Activated CD4-positive, alpha-beta T cell treated with anti-CD3 and anti-CD28 coated beads, Interleukin-2, Interleukin-4, amounts not matched to agents 100 ng/mL and 50 ng/mL, durations not matched to agents 16 hours and 8 hours (primary cell): ENCODE data around the gene SIRPD.
"Not testable (repeated sequence)": the region's sequence is repeated elsewhere in the genome, so short reads cannot be mapped to it uniquely, and the experiment has no call there.

ENCODE experiments used
- DNase-seq: peaks from one replicate; pipeline ENCODE4 v3.0.0-alpha.2; 2020; ENCODE audit warnings: low spot score

SIRPD gene

DNA sequence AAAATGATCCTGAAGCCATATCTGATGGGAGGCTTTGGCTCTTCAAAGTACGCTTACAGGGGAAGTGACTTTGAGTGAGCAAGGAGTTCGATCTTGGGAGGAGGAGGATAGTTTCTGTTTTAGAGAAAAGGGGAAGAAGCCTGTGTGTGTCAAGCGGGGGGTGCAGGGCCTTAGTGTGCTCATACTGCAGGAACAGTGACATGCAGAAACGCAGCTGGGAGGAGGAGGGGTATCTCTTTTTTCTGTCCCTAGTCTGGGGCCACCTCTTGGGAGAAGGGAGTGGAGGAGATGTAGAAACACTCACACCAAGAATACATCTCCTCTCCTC, 19.8 kb downstream of the SIRPD start:
- no peak for DNase-seq

DNA sequence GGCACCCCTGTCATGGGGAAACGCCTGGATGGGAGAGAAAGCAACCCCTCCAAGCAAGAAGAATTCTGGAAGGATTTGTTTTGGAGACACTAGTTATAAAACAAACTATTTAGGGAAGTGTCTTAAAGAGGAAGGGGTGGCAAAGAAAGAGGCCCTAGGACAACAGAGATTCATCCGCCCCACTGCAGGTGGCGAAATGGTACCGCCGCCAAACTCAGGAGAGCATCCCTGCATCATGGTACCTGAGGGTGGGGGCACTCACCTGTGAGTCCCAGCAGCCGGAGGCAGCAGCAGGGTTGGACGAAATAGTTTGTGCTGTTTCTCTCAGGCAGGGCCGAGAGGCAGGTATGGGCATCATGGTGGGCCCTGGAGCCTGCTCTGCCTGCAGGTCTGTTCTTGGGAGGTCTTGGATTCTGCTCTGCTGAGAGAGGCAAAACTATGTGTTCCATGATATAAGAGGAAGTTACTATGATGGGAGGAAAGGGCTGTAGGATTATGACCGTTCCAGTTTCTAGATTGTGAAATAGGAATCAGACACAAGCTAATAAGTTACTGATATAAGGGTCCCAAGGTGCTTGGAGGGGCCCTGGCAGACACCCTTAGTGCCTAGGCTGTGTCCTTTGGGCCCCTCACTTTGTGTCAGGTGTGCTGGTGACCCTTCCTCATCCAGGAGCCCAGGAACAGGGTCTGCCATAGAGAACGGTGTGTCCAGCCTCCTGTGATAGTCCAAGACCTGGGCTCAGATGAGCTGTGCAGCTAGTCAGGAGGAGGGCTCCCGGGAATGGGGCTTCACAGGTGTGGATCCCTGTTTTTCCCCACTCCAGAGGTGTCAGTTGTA, 20.4 kb downstream of the SIRPD start:
- no peak for DNase-seq

DNA sequence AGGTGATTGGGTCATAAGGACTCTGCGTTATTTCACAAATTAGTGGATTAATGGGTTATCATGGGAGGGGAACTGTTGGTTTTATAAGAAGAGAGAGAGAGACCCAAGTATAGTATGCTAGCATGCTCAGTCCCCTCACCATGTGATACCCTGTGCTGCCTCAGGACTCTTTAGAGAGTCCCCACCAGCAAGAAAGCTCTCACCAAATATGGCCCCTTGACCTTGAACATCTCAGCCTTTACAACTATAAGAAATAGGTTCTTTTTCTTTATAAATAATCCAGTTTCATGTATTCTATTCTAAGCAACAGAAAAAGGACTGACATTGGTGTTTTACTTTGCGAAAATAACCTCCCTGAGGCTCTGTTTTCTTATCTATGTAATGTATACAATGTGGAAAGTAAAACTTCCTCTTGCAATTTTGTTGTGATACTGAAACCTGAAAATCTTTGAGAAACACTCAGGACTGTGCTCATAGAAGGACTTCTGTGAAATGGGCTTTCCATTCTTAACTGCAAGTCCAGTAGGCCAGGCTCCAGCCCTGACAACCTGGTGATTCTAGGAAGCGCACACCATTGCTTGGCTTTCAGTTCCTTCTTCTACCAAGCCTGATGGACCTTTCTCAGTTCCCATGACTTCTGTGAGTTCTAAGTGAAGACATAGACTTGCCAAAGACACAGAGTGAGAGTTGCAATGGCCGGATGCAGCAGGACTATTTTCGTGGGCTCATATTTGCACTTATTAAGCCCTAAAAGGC, 21.9 kb downstream of the SIRPD start:
- DNase-seq, result no peak

DNA sequence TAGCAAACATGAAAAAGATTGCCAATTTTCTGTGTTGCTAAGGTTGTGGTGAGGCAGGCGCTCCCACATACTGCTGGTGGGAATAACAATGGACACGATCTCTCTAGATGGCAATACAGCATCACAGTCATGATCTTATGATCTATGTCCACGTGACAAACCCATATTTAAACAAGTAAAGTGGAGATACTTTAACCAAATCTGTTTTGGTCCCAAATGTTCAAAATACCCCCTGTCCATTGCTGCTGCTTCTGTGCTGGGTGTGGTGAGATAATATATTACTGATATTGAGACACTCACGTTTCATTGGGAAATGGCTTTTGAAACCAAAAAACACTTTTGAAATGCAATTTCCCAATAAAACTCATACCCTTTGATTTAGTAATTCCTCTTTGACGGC, 23.0 kb downstream of the SIRPD start:
- no peak for DNase-seq

DNA sequence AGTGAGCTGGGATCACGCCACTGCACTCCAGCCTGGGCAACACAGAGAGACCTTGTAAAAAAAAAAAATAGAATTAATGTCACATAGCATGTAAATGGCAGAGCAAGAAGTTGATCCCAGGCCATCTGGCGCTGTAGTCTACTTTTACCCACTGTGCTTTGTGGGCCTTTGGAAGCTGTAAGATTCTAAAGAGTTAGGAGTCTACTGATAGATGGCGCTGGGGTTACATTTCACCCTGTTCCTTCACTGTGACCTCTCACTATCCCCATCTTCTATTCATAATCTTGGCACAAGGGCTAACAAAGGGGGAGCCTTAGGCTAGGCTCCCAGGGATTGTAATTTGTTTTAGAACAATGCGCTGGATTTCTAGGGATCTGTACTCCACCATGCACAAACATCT, 24.4 kb downstream of the SIRPD start:
- no peak for DNase-seq

DNA sequence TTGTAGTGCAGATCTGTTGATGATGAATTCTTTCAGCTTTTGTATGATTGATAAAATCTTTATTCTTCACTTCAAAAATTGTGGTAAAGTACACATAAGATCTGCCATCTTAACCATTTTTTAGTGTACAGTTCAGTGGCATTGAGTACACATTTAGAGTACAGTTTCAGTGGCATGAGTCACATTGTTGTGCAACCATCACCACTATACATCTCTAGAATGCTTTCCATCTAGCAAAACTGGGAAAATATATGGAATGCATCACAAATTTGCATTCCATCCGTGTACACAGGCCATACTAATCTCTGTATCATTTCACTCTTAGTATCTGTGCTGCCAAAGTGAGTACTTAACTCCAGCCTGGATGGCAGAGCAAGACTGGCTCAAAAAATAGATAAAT, 28.7 kb downstream of the SIRPD start:
- no peak for DNase-seq

DNA sequence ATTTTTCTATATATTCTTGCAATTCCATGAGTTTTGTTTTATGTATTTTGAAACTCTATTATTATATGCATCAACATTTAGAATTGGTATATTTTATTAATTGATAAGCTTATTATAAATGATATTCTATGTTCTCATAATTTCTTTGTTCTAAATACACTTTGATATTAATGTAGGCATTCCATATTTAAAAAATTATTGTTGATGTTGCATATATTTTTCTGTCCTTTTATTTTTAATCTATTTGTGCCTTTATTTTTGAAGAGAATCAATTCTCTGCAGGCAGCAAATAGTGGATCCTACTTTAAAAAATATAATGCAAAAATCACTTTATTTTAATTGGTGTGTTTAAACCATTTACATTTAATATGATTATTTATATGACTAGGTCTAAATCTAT, 29.6 kb downstream of the SIRPD start:
- no peak for DNase-seq

DNA sequence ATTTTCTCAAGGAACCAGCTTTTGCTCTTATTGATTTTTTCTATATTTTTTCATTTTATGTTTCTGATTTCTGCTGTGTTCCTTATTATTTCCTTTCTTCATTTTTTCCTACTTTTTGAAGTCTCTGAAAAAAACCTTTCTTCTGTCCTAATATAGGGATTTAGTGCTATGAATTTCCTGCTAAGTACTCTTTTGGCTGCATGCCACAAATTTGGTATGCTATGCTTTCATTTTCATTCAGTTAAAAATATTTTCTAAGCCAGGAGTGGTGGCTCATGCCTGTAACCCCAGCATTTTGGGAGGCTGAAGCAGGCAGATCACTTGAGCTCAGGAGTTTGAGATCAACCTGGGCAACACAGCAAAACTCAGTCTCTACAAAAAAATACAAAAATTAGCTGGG, 30.6 kb downstream of the SIRPD start:
- no peak for DNase-seq

DNA sequence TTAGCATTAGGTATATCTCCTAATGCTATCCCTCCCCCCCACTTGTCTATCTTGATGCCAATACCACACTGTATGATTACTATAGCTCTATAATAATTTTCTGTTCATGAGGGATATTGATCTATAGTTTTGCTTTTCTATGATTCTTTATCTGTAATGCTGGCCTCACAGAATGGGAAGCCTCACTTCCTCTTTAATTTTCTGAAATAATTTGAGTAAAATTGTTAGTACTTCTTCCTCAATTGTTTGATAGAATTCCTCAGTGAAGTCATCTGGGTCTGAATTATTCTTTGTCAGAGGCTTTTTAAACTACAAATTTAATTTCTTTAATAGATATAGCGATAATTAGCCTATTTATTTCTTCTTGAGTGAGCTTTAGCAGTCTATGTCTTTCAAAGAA, 31.2 kb downstream of the SIRPD start:
- DNase-seq, result no peak

DNA sequence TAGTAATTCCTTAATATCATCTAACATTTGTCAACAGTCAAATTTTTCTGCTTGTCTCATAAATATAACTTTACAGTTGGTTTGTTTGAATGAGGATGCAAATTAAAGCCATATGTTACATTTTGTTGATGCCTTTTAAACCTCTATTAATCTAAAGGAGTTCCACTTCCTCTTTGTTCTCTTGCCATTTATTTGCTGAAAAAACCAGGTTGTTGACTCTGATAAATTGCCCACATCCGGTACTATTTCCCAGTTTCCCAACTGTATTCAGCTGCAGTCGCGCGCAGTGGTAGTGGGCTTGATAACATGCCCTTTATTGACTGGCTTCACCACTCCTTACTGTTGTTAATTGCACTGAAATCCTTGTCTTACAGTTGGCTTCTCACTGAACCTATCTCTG, 33.5 kb downstream of the SIRPD start:
- DNase-seq, result no peak

DNA sequence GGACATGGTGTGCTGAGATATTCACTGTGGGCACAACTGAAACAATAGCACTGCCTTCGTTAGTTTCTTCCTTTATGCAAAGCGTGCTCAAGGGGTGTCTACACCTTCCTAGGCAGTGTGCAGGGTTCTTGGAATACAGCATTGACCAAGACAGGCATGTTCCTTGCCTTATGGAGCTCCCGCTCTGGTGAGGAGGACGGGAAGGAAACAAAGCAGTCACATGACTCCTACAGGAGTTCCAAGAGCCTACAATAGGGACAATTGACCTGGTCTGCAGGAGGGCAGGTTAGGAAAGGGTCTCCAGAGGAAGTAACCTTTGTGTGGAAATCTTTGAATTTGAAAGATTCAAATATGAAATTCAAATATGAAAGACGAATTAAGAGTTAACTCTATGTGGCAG, 40.5 kb downstream of the SIRPD start:
- DNase-seq, result no peak

DNA sequence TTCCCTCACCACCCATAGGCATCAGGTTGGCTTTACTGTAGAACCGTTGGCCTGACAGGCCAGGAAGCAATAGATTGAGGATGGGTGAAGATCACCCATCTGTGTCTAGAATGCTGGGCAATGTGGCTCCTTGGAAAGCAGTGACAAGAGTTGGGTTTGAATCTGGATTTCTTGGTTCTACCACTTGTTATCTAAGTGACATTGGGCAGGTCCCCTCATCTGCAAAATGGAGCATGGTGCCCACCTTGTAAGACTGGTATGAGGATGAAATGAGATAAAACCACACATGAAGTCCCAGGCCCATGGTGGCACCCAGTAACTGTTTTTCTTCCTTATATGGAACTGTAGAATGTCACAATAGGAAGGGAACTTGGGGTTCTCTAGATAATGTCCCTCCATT, 43.7 kb downstream of the SIRPD start:
- no peak for DNase-seq

DNA sequence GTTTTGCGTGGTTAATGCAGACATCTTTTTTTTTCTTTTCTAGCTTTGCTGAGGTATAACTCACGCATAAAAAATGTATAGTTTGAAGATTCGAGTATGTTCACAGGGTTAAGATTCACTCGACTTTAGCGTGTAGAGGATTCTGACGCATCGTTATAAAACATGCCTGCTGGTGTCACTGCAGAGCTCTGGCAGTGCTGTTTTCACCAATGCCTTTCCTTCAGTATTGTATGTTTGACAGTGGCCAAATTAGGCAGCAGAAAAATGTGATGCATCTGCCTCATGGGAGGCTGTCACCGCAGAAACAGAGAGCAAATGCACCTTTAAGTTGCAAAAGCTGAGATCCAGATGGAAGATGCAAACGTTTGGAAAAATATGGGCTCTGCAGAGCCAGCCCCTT, 48.3 kb downstream of the SIRPD start:
- DNase-seq, result peak; percentile 9

DNA sequence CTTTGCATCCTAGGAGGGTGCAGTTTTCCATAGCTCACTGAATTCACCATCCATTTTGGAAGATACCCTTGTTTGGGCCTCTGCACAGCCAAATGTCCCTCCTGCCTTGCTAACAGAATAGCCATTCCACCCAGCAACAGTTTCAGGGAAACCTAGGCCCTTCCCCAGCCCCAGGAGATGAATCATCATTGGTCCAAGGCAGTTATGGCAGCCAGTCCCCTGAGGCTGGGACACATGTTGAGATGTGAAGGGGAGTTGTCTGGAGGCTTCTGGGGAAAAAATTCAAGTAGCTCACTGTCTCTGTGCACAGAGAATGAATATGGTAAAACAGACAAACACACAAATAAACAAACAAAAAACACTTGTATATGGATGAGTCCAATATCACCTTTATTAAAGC, 48.9 kb downstream of the SIRPD start:
- DNase-seq, result no peak

DNA sequence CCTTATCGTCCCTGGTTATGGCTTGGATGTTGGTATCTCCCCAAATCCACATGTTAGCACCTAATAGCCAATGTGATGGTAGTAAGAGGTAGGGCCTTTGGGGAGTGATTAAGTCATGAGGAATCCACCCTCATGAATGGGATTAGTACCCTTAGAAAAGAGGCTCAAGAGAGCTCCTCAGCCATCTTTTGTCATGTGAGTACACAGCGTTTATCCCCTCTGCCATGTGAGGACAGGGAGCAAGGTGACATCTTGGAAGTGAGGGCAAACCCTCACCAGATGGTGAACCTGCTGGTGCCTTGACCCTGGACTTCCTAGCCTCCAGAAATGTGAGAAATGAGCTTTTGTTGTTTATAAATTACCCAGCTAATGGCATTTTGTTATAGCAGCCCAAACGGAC, 50.2 kb downstream of the SIRPD start:
- DNase-seq, result no peak

DNA sequence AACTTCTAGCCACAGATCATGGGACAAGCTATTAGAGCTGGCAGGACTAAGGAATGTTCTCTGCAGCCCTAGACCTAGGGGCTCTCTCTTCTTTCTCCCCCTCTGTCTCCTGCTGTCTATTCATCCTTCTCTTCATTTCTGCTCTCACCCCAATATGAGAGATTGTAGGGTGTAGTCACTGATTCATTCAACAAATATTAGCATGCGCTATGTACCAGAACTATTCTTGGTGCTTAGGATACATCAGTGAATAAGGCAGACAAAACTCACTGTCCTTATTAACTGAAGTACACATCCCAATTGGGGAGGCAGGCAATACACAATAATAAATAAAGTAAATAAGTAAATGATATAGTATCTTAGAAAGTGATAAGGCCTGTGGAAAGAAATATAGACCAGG, 51.6 kb downstream of the SIRPD start:
- no peak for DNase-seq

DNA sequence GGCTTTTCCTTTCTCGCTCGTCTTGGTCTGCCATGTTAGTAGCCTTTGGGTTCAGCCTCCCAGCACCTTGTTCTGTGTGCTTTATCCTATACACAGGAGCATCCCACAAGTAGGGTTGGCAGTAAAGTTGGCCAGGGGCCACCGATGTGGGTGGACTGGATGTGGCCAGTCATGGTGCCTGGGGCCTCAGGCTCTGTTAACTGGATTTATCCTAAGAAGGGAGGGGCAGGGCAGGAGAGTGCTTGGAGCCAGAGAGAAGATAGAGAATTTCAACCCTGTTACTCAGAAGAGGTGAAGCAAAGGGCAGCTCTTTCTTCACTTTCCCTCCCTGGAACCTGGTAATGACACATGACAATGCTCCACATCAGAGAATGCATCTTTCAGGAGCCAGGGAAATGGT, 52.1 kb downstream of the SIRPD start:
- DNase-seq, result no peak

DNA sequence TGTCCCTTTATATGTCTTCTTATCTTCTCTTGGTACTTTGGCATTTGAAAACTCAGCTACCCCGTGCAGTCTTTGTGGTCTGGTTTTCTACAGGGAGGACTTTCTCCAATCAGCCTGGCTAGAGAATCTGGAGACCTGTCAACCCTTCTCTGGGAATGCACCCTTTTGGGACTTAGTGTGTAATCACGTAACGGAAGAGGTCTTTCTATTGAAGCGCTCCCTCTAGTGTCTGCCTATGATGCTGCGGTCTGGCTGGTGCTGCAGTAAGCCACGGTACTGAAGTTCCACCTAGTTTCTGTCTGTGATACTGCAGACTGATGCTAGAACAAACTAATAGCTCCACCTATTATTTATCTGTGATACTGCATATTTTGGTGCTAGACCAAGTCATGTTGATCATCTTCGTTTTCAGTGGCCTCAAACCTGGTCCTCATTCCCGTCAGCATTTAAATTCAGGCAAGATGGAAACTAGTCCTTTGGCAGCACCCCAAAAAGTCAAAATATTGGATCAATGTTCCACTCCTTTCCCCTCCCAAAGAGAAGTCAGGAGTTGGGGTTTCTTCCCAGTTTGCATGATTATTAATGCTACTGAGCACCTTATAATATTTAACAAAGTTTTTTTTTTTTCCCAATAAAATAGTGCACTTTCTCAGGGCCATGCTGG, 53.8 kb downstream of the SIRPD start:
- DNase-seq, result peak; percentile 81

DNA sequence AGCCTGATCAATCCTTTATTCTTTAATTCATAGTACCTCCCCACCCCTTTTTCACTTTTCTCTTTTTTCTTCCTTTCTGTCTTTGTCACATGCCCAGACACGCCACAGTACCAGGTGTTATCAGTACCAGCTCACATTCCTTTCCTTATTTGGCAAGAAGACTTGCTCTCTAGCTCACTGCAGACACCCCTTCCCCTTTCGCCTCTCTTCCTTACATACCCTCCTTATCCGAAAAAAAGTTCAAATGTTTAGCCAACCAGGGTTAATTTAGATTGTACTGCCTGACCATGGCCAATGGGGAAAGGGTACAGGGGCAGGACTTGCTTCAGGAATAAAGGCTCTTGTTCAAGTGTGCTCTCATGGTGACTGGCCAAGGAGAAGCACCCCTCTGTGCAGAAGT, 57.0 kb downstream of the SIRPD start:
- no peak for DNase-seq

DNA sequence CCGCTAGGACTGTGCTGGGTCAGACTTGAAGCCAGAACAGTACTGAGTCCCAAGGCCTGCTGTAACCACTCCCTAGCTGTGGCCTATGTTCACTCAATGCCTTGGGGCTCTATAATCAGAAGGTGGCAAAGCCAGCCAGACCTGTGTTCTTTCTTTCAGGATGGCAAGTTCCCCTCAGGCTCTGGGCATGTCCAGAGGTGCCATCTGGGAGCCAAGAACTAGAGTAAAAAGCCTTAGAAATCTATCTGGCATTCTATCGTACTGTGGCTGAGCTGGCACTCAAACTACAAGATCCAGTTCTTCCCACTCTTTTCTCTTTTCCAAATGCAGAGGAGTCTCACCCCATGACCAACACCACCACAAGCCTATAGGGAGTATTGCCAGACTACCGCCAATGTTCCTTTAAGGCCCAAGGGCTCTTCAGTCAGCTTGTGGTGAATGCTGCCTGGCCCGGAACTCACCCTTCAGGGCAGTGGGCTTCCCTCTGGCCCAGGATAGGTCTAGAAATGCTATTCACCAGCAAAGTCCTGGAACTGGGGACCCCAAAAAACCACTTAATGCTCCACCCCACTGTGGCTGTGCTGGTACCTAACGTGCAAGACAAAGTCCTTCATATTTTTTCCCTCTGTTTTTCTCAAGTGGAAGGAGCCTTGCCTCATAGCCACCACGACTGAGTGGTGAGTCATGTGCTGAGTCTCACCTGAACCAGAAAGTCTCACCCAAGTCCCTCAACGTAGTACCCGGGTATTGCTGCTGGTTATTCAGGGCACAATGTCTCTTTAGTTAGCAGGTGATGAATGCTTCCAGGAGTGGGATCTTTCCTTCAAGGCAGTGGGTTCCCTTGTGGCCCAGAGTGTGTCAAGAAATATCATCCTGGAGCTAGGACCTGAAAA, 57.7 kb downstream of the SIRPD start:
- DNase-seq, result no peak

DNA sequence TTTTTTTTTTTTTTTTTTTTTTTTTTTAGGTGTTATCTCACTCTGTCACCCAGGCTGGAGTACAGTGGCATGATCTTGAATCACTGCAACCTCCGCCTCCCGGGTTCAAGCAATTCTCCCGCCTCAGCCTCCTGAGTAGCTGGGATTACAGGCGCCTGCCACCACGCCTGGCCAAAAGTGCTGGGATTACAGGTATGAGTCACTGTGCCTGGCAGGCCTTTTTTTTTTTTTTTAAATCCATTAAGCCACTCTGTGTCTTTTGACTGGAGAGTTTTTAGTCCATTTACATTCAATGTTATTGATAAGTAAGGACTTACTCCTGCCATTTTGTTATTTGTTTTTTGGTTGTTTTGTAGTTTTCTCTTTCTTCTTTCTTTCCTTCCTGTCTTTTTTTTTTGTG, 60.1 kb downstream of the SIRPD start:
- DNase-seq, result not testable (repeated sequence)

DNA sequence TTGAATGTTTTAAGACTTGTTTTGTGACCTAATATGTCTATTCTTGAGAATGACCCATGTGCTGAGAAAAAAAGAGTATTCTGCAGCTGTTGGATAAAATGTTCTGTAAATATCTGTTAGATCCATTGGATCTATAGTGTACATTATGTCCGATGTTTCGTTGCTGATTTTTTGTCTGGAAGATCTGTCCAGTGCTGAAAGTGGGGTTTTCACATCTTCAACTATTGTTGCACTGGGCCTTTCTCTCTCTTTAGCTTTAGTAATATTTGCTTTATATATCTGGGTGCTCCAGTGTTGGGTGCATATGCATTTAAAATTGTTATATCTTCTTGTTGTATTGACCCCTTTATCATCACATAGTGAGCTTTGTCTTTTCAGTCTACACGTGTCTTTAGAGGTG, 60.6 kb downstream of the SIRPD start:
- DNase-seq, result no peak
